Measurements from ENCODE around the gene ABTB2.

- TF ChIP-seq CTCF (optimal IDR thresholded peaks at IDR 0.05 in 1 of 3, IDR thresholded peaks at IDR 0.05 in 1 of 3, conservative IDR thresholded peaks at IDR 0.05 in 1 of 3; ENCODE audit: extremely low read depth in 1 of 3, insufficient read depth in 2 of 3, low read length in 3 of 3): no peak
- no peak for TF ChIP-seq EZH2 (IDR thresholded peaks at IDR 0.05; ENCODE audit: low read length)
Measured at GRCh38 chr11:34114014-34114413, 243.8 kb downstream of the ABTB2 start.

All from keratinocyte (primary cell).